HG02763 (cell line): ENCODE results near the gene STAU1.

Source experiments
- ATAC-seq: cut with Tn5 transposase; IDR thresholded peaks from one replicate; pipeline ENCODE4 v1.9.1; 2021; ENCODE audit warnings: mild to moderate bottlenecking, moderate library complexity; ENCODE audit not compliant: unreplicated experiment

The STAU1 gene

DNA sequence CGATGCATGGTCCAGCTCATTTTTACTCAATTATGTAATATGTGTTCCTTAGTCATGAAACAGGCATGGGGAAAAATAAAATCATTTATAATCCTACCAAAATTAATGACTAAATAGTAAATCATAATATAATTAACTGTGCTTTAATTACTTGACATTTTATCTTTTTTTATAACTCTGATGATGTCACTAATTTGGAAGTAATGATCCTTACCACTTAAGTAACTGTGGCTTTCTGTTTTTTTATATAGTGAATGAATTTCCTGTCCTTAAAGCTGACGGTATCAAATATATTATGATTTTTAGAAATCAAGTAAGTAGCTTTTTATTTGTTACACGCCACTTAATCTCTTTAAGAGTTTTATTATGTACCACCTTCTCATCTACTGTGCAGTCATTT, 109.8 kb downstream of the STAU1 start:
- no peak for ATAC-seq

DNA sequence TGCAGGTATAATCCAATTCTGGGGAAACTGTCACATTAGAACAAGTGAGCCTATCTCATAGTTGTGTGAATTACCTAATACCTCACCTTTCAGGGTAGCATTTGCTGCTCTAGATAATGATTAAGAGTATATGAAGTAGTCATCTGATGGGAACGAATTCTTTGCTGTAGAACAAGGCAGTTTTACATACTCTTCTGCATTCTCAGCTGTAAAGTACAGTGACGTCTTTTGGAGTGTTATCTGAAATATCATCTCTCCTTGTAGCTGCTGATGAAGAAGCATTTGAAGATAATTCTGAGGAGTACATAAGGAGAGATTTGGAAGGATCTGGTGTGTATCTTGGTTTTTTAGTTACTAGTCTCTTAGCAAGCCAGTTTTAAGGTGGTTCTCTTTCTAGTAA, 113.6 kb downstream of the STAU1 start:
- no peak for ATAC-seq
